Subcutaneous adipose tissue (tissue), 4 donors: Measurements from ENCODE around the gene PUS1. TPM values are rescaled to one million over a fixed set of nuclear protein-coding genes. Genes with fewer than 3 reads are reported as not detected.

Experiments used
- total RNA-seq, 4 donors: library from RNA; depleted of rRNA; stranded (reverse); fragments of >200 nt; gene quantifications; one replicate each; pipeline ENCODE4 v1.1.0, GENCODE V29; 2016
- TF ChIP-seq, protein P1 (sequence below): fragments of 450-650 bp; IDR thresholded peaks from one replicate; pipeline ENCODE4 v1.5.1; 2016; ENCODE audit warnings: low read depth, mild to moderate bottlenecking, control low read depth, antibody characterized with exemption, moderate library complexity

PUS1 gene
- total RNA-seq, 4 donors from 2014 or later, result 8.2 to 23.4 (median 14.8) TPM

DNA sequence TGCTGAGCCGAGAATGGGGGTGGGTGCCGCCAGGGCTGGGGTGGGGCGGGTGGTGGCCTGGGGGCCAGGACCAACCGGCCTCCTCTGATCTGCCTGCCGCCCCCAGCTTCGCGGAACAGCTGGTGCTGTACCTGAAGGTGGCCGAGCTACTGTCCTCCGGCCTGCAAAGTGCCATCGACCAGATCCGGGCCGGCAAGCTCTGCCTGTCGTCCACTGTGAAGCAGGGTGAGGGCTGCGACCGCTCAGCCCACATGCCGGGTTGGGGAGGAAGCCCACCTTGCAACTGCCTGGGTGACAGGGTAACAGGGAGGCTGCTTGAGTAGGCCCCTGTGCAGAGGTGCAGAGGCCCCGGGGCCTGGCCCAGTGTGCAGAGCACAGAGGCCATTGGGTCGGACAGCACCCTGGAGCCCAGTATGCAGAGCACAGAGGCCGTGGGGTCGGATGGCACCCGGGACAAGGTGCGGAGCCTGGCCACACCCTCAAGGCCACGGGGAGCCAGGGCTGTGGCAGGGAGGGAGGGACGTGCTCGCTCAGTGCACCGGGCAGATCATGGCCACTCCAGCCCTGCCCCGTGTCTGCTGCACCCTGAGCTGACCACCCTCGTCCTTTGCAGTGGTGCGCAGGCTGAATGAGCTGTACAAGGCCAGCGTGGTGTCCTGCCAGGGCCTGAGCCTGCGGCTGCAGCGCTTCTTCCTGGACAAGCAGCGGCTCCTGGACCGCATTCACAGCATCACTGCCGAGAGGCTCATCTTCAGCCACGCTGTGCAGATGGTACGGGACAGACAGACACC, 9.5 kb upstream of the PUS1 start:
- TF ChIP-seq, protein P1, sequence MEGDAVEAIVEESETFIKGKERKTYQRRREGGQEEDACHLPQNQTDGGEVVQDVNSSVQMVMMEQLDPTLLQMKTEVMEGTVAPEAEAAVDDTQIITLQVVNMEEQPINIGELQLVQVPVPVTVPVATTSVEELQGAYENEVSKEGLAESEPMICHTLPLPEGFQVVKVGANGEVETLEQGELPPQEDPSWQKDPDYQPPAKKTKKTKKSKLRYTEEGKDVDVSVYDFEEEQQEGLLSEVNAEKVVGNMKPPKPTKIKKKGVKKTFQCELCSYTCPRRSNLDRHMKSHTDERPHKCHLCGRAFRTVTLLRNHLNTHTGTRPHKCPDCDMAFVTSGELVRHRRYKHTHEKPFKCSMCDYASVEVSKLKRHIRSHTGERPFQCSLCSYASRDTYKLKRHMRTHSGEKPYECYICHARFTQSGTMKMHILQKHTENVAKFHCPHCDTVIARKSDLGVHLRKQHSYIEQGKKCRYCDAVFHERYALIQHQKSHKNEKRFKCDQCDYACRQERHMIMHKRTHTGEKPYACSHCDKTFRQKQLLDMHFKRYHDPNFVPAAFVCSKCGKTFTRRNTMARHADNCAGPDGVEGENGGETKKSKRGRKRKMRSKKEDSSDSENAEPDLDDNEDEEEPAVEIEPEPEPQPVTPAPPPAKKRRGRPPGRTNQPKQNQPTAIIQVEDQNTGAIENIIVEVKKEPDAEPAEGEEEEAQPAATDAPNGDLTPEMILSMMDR, result no peak

DNA sequence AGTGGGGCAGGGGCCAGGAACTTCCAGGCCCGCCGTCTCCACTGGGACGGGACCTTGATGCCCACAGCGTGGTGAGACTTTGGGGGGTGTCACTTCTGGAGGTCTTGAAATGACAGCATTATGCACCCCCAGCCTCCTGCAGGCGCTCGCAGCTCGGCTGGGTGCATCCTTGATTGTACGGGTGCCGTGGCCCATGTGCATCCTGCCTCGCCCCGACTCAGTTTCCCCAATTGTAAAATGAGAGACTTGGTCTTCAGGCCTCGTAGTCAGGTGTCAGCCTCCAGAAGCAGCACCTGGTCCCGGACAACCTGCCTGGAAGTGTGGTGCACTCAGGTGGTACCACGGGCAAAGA, 8.9 kb upstream of the PUS1 start:
- TF ChIP-seq, protein P1, result no peak

DNA sequence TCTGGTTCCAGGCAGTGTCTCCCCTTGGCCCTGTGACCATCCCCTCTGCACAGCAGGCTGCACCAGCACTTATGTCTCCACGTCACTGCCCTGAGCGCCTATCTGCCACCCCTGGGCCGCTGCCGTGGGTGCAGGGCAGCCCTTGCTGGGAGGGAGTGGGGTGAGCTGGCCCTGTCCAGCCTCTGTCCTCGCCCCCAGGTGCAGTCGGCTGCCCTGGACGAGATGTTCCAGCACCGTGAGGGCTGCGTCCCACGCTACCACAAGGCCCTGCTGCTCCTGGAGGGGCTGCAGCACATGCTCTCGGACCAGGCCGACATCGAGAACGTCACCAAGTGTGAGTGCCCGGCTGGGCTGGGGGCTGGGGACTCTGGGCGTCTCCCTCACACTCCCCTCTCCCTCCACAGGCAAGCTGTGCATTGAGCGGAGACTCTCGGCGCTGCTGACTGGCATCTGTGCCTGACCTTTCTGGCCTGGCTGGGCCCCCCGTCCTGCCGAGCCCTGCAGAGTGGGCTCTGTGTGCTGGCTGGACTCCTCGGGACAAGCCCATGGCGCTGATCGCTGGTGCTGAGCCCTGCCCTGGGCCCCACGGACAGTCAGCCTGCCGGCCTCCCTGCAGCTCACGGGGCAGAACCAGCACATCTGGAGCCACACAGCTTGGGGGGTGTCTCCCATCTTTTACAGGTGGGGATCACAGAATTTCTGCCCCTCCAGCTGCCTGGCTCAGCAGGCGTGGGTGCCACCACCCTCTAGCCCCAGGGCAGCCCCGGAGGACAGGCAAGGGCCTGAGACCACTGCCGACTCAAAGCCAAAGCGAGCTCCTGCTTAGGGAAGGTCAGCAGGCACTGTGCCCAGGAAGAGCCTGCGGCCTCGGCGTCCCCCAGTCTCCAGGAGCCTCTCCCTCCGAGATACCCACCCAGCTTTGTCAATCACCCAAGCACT, 7.9 kb upstream of the PUS1 start:
- TF ChIP-seq, protein P1, result no peak

DNA sequence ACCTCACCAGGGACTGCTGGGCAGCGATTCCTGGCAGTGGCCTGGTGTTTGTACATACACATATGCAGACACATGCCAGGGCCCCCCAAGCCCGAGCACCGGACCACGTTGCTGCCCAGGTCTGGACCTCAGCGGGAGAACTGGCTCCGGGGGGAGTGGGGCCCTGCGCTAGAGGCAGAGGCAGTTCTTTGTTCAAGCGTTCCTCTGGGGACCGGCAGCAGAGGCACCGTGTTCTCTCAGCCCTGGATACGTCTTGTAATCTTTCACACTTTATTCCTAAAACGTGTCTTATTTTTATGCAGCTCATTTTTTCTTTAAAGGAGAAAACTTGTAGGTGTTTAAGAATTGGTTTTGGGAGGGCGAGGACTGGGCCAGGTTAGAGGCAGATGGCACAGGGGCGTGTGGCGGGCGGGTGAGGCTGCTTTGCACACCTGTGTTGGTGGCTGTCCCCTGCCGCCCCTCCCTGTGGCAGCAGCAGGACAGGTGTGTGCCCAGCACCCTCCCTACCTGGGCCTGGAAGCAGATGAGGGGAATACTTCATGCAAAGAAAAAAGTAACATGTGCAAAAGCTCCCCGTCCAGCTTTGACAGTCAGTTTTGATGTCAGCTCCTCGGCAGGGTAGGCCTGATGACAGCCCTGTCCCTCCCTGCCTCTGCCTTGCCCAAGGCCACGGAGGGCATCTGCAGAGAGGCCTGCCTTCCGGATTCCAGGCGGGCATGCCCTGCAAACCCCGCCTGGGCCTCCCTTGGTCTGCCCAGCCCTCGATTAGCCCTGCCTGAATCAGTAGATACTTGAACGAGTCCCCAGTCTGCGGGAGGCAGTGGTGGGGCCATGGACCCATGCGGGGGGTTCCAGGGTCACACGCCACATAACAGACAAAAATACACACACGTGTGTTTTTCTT, 7.0 kb upstream of the PUS1 start:
- TF ChIP-seq, protein P1, result no peak

DNA sequence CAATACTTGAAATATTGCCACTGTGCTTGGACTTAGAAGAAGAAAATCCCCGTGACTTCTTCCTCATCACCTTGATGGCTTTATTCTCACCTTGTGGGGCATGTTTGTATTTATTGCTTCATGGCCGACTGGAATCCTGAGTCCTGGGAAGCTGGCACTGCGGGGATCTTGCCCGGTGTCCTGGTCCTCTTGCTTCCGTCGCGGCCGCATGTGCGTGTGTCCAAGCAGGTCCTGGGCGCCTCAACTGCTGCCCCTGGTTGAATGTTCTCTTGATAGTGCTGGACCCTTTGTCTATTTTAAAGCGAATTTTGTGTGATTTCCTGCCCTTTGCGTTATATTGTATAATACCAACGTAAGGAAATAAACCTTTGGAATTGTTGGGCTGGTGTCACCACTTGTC, 6.3 kb upstream of the PUS1 start:
- TF ChIP-seq, protein P1, result no peak

DNA sequence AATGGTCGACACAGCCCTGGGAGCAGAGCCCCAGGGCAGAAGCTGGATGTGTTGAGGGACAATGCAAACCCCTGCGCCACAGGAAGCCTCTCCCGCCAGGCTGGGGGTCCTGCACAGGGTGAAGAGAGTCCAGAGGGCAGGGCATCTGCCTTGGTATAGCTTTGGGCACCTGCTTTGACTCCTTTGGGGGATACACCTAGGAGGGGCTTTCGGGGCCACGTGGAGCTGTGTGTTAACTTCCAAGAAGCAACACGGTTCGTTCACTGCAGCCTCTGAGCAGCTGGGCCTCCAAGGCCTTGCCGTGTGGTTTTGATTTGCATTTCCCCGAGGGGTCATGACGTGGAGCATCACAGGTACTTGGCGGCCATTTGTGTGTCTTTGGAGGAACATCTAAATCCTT, 5.8 kb upstream of the PUS1 start:
- TF ChIP-seq, protein P1, result no peak
